K562 (cell line): Measurements from ENCODE around the gene GLB1L2.

Experiments
- CREB1 ChIP-seq, 2 experiments: sonication (generic) in 1 of 2; formaldehyde crosslinking in 1 of 2; IDR thresholded peaks; 2 replicates each; pipeline versions ENCODE4 v1.6.1 to v1.8.0; 2012 to 2022; ENCODE audit warnings: inconsistent platforms in 1 of 2, mild to moderate bottlenecking in 1 of 2, missing genetic modification reagents in 1 of 2, moderate library complexity in 1 of 2
- CUX1 ChIP-seq: fragments of 200-800 bp; sonication (Bioruptor generic); IDR thresholded peaks from 2 replicates; pipeline ENCODE4 v1.6.1; 2016; ENCODE audit warnings: missing genetic modification characterization, missing compliant biosample characterization
- KDM1A ChIP-seq, 2 experiments: fragments of 450-650 bp; IDR thresholded peaks; 2 replicates each; pipeline ENCODE4 v1.6.1; 2016; ENCODE audit warnings: mild to moderate bottlenecking in 2 of 2
- POLR2AphosphoS5 ChIP-seq: IDR thresholded peaks from 2 replicates; pipeline ENCODE4 v1.6.1; 2011; ENCODE audit warnings: mild to moderate bottlenecking, low read depth, low read length, moderate library complexity; ENCODE audit not compliant: control insufficient read depth, insufficient read depth
- RBBP5 ChIP-seq: fragments of 200-600 bp; sonication (generic); IDR thresholded peaks from 2 replicates; pipeline ENCODE4 v1.6.1; 2012; ENCODE audit warnings: borderline replicate concordance, mild to moderate bottlenecking, low read length, control low read depth, inconsistent platforms; ENCODE audit not compliant: insufficient read depth, poor library complexity, severe bottlenecking
- ZNF274 ChIP-seq: IDR thresholded peaks from 2 replicates; pipeline ENCODE4 v1.6.1; 2011; ENCODE audit warnings: low read depth, mild to moderate bottlenecking, low read length, moderate library complexity, borderline replicate concordance

- no peak for TF ChIP-seq POLR2AphosphoS5
- no peak for TF ChIP-seq KDM1A (IDR thresholded peaks at IDR 0.05)
- TF ChIP-seq CREB1 (IDR thresholded peaks at IDR 0.05) = no peak
- TF ChIP-seq CREB1 (CRISPR knock-in tag; IDR thresholded peaks at IDR 0.05) = no peak
- TF ChIP-seq RBBP5 = no peak
- TF ChIP-seq ZNF274 = no peak
- TF ChIP-seq CUX1 (CRISPR knock-in tag) = no peak
These were observed 42.4 kb downstream of the GLB1L2 start for GRCh38 chr11:134374171-134374570.
